Measurements from ENCODE around the gene MAPK1IP1L. TPM values are rescaled to one million over a fixed set of nuclear protein-coding genes. Genes with fewer than 3 reads are reported as not detected.

Gene MAPK1IP1L
- total and polyA plus RNA-seq, 2 of the 8 experiments (the other 6 are each of a cell fraction or from before 2014, with no cell fraction given): 111 to 228 TPM

- TF ChIP-seq CHD7 (IDR thresholded peaks at IDR 0.05; ENCODE audit: insufficient replicate concordance, low read length): no peak
- no peak for TF ChIP-seq POLR2AphosphoS5 (IDR thresholded peaks at IDR 0.05; ENCODE audit: low read depth, low read length)
- no peak for TF ChIP-seq ZNF274 (IDR thresholded peaks at IDR 0.05; ENCODE audit: borderline replicate concordance, extremely low read depth, low read length)
- TF ChIP-seq TEAD4 (IDR thresholded peaks at IDR 0.05; ENCODE audit: low read depth, low read length): no peak
- no peak for TF ChIP-seq KDM1A (IDR thresholded peaks at IDR 0.05; ENCODE audit: borderline replicate concordance, low read length)
- no peak for TF ChIP-seq SIX5 (IDR thresholded peaks at IDR 0.05; ENCODE audit: low read depth, low read length)
- no peak for TF ChIP-seq SIRT6 (IDR thresholded peaks at IDR 0.05; ENCODE audit: low read length)
- TF ChIP-seq TAF1 (IDR thresholded peaks at IDR 0.05; ENCODE audit: low read depth, low read length): no peak
- TF ChIP-seq TBP (IDR thresholded peaks at IDR 0.05; ENCODE audit: low read depth, low read length): no peak
- TF ChIP-seq RAD21 (IDR thresholded peaks at IDR 0.05 in 1 of 2, conservative IDR thresholded peaks at IDR 0.05 in 1 of 2; ENCODE audit: low read depth in 2 of 2, low read length in 2 of 2): no peak
- TF ChIP-seq RNF2 (IDR thresholded peaks at IDR 0.05; ENCODE audit: borderline replicate concordance, low read depth, low read length, missing control alignments, poor library complexity, severe bottlenecking): no peak
- no peak for TF ChIP-seq HDAC6 (IDR thresholded peaks at IDR 0.05; ENCODE audit: low read depth, low read length)
Observed at GRCh38 chr14:55028476-55028875, 23.0 kb upstream of the MAPK1IP1L start (continued).

All from H1 (cell line).